HT-29 (cell line): ENCODE data around the gene MTHFR. TPM values are rescaled to one million over a fixed set of nuclear protein-coding genes. Genes with fewer than 3 reads are reported as not detected.

Source experiments
- DNase-seq: peaks from one replicate; pipeline ENCODE4 v3.0.0-alpha.2; 2015; ENCODE audit warnings: low spot score
- total RNA-seq: library from RNA; depleted of rRNA; stranded (reverse); fragments of >200 nt; shearing (Covaris generic); gene quantifications from 2 replicates; pipeline ENCODE4 v1.2.3, GENCODE V29; 2014

Gene MTHFR
- total RNA-seq, 1 experiment from 2014 or later: 25.3 TPM

GRCh38 chr1:11783556-11783955 lies 22.2 kb downstream of the MTHFR start:
- no peak for DNase-seq

GRCh38 chr1:11782127-11782708 lies 23.5 kb downstream of the MTHFR start:
- no peak for DNase-seq

- DNase-seq: no peak
Observed at GRCh38 chr1:11781297-11781696, 24.5 kb downstream of the MTHFR start.

DNA sequence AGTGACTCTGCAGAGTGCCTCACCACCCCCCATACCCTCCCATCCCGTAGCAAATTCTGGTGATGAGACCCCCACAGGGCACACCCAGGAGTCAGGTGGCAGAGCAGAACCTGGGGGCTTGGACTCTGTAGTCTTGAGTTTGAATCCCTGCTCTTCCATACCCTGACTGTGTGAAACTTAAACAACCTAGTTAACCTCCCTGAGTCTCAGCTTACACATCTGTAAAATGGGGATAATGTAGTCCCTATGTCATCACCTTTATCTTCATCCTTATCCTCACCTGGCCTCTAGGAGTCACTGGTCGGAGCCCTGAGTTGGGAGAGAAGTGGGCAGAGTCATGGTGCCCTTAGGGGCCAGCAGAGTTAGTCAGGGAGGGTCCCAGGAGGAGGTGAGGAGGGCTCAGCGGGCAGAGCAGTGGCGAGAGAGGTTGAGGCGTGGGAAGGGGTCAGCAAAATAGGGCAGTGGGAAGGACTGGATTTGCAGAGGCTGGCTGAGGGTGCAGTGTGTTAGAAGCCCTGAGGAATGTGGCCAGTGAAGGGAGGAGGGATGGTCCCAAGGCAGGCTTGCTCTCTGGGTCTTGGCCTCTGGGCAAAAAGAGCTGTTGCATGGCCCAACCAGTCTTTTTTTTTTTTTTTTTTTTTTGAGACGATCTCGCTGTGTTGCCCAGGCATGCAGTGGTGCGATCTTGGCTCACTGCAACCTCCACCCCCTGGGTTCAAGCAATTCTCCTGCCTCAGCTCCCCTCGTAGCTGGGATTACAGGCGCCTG lies 25.2 kb downstream of the MTHFR start:
- DNase-seq: no peak

GRCh38 chr1:11779715-11780379 lies 25.9 kb downstream of the MTHFR start:
- DNase-seq: no peak

DNA sequence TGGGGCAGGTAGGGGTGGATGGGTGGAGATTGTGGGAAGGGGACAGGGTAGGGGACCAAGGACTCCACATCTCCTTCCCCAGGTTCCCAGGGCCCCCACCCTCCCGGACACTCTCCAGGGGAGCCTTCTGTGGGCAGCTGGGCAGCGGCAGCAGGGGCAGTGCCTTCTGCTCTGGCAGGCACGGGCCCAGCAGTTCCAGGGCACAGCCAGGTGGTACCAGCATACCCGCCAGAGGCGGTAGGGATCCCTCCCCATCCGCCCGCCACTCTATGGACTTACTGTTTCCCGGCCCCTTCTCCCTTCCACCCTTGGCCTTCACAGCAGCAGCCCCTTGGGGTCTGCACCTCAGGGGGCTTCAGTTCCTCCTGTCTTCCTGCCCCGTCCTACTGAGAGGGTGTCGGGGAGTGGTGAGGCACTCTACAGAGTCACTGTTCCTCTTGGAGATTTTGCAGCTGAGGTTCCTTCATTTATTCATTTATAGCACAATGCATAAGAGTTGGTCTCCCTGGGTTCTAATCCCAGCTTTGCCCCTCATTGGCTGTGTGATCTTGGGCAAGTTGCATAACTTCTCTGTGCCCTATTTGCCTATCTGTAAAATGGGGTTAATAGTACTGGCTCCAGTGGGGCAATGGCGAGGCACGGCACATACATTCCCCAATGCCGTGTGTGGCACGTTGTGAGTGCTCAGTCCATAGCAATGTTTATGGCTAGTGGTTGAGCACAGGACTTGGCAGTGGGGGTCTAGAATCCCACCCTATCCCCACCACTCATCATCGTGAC lies 26.7 kb downstream of the MTHFR start:
- DNase-seq: no peak

DNA sequence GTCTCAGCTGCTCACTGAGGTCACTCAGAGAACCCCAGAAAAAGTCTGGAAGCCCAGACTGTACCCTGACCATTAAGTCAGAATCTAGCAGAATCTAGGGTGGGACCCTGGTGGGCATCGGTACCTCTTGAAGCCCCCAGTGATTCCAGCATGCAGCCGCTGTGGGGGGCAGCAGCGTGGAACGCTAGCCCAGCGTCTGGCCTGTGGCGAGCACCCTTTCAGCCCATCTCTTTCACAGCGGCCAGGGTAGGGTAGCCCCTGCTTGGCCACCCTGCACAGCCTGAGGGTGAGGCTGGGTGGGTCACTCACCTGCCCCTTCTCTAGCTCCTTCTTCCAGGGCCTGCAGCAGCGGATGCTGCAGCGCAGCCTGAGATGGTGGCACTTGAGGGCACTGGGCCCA lies 27.4 kb downstream of the MTHFR start:
- DNase-seq: no peak

- DNase-seq: no peak
Observed at GRCh38 chr1:11777658-11778322, 28.0 kb downstream of the MTHFR start.

DNA sequence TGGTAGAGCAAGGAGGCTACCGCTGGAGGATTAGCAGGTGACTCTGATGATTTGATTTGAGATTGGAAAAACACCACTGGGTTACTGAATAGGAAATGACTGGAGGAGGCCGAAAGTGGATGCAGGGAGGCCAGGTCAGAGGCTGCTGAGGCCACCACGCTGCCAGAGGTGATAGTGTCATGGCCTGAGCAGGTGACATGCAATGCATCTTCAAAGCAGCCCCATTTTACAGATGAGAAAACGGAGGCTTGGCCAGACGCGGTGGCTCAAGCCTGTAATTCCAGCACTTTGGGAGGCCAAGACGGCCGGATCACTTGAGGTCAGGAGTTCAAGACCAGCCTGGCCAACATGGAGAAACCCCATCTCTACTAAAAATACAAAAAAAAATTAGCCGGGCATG lies 31.0 kb downstream of the MTHFR start:
- no peak for DNase-seq

GRCh38 chr1:11772458-11772857 lies 33.3 kb downstream of the MTHFR start:
- DNase-seq: no peak

DNA sequence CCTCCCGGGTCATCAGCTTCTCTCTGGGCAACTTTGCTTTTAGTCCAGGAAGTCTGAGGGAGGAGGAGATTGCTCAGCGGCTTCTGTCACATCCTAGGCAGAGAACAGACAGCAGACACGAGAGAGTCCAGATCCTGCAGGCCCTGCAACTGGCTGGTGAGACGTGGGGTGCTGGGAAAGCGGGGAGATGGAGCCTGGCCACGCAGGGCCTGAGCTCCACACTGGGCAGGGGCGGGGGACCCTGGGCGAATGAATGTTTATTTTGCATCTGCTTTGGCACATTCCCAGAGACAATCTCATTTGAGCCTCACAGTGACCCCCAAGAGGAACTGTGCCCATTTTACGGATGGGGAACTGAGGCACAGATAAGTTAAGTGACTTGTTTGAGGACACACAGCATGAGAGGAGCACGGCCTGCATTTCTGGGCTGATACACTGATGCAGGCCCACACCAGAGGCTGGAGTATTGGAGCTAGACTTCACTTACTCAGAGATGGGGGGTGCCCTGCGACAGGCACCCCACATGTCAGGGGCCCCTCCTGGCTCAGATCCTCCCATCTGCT lies 34.2 kb downstream of the MTHFR start:
- DNase-seq: no peak

GRCh38 chr1:11770011-11770410 lies 35.8 kb downstream of the MTHFR start:
- DNase-seq: no peak

- DNase-seq: no peak
Observed at GRCh38 chr1:11769274-11769673, 36.5 kb downstream of the MTHFR start.

GRCh38 chr1:11768821-11769220 lies 36.9 kb downstream of the MTHFR start:
- no peak for DNase-seq

- no peak for DNase-seq
Observed at GRCh38 chr1:11767922-11768704, 37.7 kb downstream of the MTHFR start.

GRCh38 chr1:11766429-11766776 lies 39.4 kb downstream of the MTHFR start:
- DNase-seq: no peak

GRCh38 chr1:11765661-11766428 lies 39.9 kb downstream of the MTHFR start:
- DNase-seq: no peak

- DNase-seq: no peak
Observed at GRCh38 chr1:11764519-11764918, 41.2 kb downstream of the MTHFR start.

DNA sequence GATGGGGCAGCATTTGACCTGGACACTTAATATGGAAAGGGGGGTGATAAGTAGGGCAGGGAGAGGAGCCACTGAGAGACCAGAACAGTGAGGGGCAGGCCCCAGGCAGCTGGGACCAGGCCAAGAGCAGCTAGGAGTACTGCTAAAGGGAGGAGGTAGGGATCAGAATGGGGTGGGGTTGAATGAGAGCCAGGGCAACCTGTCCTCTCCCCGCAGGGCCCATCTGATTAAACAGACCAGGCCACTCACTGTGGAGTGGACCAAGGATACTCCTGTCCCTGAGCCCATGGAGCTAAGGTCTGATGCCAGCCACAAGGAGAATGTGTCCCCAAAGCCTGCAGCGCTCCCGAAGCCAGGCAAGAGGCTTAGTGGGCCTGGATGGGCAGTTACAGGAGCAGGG lies 41.6 kb downstream of the MTHFR start:
- DNase-seq: no peak

- no peak for DNase-seq
Observed at GRCh38 chr1:11761988-11762406, 43.8 kb downstream of the MTHFR start, which contains the start of gene C1orf167. Gene C1orf167, plus strand, starts transcription at chr1:11762193. Its CDS starts 2,208 bp downstream, at chr1:11764401.
